ENCODE data around the gene STAT3.
"Not testable (repeated sequence)": the region's sequence is repeated elsewhere in the genome, so short reads cannot be mapped to it uniquely, and the experiment has no call there.

The STAT3 gene

DNA sequence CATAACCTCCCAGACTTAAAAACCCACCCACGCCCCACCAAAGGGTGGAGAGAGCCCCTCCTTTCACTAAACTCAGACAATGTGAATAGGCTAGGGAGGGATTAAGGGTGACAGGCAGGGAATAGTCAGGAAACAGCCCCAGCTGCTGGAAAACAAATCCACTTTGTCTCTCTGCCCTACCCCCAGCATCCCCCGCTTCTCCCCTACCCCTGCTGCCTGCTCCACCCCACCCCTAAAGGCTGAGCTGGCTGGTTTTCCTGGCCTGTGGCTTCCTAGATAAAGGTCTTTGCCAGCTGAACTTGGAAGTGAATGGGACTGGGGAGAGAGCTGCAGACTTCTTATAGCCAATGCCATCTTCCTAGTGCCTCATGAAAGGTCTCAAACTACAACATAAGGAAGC lies 19.8 kb upstream of the STAT3 start:
- DNase-seq = no peak

- DNase-seq = peak; percentile 68
These were observed 19.1 kb upstream of the STAT3 start for GRCh38 chr17:42407289-42407836.

GRCh38 chr17:42406615-42407288 lies 18.5 kb upstream of the STAT3 start:
- DNase-seq = no peak

- DNase-seq = peak; percentile 81
These were observed 17.8 kb upstream of the STAT3 start for GRCh38 chr17:42405963-42406495.

DNA sequence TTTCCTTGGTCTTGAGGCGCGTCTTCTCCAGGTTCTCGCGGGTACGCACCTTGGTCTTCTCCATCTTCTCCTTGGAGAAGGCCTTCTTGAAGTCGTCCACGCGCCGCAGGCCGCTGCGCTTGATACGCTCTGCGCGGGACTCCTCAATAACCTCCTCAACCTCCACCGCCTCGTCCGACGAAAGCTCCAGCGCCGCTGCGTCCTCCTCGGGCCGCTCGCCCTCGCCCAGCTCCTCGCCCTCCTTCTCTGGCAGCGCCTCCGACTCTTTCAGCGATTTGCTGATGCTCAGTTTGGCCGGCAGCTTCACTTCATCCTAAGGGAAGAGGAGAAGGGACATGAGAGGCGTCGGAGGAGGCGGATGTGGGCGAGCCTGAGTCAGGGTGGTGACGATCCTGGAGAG lies 16.8 kb upstream of the STAT3 start:
- no peak for DNase-seq

- DNase-seq = no peak
These were observed 16.2 kb upstream of the STAT3 start for GRCh38 chr17:42404326-42405055.

- DNase-seq = peak; percentile 45
These were observed 14.9 kb upstream of the STAT3 start for GRCh38 chr17:42403150-42403549.

GRCh38 chr17:42402117-42402516 lies 13.9 kb upstream of the STAT3 start:
- DNase-seq = no peak

GRCh38 chr17:42400844-42401375 lies 12.7 kb upstream of the STAT3 start:
- not testable (repeated sequence) for DNase-seq

DNA sequence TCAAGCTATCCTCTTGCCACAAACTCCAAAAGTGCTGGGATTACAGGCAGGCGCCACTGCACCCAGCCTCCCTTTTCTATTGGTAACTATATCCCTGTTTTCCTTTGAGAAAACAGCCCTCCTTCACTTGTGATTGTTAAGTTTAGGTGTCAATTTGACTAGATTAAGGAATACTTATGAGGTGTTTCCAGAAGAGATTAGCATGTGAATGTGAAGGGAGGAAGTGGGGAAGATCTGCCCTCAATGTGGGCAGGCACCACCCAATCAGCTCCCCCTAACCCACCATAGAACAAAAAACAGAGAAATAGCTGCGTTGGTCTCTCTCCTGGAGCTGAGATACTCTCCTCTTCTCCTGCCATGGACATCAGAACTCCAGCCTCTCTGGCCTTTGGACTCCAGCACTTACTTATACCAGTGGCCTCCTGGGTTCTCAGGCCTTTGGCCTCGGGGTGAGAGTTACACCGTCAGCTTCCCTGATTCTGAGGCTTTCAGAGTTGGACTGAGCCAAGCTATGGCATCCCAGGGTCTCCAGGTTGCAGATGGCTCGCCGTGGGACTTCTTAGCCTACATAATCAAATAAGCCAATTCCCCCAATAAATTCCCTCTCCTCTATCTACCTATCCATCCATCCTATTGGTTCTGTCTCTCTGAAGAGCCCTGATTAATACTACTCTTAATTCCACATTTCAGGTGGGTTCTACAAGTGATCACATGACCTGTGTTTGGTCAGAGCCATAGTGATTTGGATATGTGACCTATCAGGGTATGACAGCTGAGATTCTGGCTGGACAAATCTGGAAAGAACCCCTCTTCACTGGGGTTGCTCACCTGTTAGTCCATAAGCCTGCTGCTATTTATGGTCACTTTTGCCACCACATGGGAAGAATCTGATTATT lies 12.0 kb upstream of the STAT3 start:
- no peak for DNase-seq

DNA sequence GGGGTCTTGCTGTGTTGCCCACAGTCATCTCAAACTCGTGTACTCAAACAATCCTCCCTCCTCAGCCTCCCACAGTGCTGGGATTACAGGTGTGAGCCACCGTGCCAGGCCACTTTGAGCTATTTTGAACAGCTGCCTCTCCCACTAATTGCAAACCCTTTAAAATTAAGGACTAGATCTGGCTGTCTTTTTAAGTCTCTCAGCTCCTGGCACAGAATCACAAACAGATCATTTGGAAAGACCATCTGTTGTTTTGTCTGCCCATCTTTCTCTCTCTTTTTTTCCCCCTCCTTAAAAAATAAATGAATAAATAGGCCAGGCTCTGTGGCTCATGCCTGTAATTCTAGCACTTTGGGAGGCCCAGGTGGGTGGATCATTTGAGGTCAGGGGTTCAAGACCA lies 10.9 kb upstream of the STAT3 start:
- no peak for DNase-seq

GRCh38 chr17:42395601-42396000 lies 7.4 kb upstream of the STAT3 start:
- not testable (repeated sequence) for DNase-seq

DNA sequence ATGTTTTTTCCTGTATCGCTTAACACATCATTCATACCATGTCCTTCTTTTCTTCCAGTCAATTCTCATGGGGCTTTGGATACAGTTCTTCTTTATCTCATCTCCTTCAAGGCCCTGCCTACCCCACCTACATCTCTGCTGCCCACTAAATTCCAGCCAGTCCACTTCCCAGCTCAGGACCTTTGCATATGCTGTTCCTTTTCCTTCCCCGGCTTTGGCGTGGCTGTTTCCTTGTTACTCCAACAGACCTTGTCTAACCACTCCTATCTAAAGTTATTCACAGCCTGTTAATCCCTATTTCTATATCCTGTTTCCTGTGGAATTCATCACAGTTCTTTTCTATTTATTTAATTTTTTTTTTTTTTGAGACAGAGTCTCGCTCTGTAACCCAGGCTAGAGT lies 6.6 kb upstream of the STAT3 start:
- no peak for DNase-seq

DNA sequence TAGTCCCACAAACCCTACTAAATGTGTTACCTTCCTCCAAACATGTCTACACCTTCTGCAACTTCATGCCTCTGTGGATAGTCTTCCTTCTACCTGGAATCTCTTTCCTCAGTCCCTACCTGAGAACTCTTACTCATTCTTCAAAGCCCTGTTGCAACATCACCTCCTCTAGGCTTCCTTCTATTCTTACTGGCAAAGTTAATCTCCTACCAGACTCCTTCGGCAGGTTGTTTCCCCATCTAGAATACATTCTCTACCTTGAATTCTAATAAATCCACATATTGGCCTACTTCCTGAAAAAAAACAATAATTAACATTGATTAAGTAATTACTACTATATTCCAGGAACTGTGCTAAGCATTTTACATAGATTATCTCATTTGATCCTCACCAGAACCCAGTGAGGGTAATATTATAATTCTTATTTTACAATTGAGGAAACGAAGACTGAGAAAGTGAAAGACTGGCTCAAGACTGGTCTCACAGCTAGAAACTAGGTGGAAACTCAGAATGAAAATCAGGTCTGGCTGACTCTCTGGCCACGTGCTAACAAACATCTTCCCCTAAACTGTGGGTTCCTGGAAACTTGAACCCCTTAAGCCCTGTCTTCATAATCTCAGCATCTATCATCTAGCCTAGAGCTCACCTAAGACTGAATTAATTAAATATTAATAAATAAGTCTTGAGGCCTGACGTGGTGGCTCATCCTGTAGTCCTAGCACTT lies 4.6 kb upstream of the STAT3 start:
- peak; percentile 32 for DNase-seq

GRCh38 chr17:42391439-42391838 lies 3.2 kb upstream of the STAT3 start:
- DNase-seq = not testable (repeated sequence)

- no peak for DNase-seq
These were observed 1.7 kb upstream of the STAT3 start for GRCh38 chr17:42389899-42390298.

DNA sequence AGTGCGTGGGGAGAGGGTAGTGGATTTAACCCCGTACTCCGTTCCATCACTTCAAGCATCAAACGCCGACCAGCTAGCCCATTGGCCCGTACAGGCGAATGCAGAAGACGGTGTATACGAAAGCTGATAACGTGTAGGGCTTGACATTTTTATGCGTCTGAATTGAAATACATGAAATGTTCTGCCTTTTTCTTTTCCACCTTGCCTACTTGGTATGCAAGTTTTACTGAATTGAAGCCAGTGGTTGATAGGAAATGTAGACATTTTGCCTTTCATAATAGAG lies 834 bp upstream of the STAT3 start:
- DNase-seq = no peak

DNA sequence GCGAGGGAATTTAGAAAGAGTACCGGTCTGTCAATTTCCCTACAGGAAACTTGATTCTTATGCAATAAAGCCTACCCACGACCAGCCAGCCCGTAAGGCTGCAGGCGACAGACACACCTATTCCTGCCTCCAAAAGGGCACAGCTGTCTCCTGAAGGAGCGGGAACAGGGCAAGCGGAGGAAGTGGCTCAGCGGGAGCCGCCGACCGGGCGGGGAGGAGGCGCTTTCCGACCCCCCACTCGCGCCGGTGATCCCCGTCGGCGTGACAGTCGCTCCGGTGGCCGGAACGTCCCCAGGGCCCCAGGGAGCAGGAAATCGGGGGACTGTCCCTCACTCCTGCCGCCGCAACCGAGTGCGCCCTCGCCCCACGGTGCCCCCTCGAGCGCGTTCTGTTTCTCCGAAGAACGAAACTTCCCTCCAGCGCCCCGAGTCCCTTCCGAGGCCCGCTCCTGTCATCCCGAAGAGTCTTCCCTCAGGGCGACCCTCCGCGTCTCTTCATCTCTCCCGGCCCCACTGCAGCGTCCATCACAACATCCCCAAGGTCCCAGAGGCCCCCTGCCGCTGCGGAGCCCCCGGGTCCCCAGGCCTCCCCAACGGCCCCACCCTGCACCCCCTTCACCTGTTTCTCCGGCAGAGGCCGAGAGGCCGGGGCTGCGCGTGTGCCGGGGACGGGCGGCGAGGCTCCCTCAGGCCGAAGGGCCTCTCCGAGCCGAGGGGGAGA lies 421 bp downstream of the STAT3 start:
- DNase-seq = peak; percentile 17

DNA sequence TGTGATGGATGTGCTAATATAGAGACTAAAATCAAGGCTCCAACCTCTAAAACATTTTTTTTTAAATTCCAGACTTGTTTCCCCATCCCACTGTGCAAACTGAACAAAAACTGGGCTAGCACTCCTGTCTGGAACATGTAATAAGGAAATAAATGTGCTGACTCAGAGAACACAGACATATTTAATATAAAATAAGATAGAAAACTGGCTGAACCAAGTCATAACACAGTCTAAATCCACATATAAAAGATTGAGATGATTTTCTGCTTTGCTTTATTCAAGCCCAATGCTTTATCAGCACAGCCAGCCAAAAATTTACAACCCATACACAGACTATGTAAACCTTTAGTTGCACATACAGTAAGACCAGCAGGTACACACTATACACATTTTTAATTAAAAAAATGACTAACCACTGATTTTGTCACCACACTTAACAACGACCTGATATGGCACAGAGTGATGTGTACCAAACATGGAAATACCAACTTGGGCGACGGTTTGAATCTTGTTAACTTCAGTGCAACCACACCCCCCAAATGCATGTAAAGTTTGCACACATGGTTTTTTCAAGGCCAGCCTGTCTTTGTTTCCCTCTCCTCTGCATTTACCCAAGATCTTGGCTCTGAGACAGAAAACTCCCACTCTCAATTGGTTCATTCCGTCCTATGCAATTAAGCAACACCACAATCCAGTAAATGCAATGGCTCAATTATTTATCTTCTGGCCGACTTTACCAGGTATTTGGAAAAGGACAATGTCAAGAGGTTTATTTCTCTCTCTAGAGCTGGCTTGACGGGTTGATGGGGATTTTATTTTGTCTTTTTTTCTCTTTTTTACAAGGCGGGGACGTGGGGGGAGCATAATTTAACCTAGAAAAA lies 1.2 kb downstream of the STAT3 start:
- peak; percentile 26 for DNase-seq

- no peak for DNase-seq
These were observed 6.3 kb downstream of the STAT3 start for GRCh38 chr17:42381898-42382297.

- DNase-seq = no peak
These were observed 7.3 kb downstream of the STAT3 start for GRCh38 chr17:42380935-42381334.
